Measurements from ENCODE around the gene LDLR.
"Not testable (repeated sequence)": the region's sequence is repeated elsewhere in the genome, so short reads cannot be mapped to it uniquely, and the experiment has no call there.

LDLR gene

DNA sequence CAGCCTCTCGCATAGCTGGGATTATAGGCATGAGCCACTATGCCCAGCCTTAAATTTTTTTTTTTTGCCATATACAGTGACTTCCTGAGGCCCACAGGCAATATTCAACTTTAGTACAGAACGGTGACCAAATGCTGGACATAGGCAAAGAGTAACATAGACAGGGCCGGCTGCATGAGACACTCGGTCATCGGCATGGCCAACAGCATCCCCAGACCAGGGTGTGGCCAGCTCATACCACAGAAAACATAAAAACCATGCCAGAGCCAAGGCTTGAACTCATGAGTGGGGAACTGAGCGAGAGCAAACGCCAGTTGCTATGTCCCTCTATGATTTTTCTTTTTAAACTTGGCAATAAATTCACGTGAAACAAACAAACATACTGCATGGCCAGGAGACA, 91.1 kb downstream of the LDLR start:
- Histone ChIP-seq H3K27me3 (ENCODE audit: control insufficient read depth in 1 of 2, insufficient read depth in 2 of 2, low read length in 2 of 2) (no peaks in the 10 kb centered on the region), H3K4me3 (ENCODE audit: low read depth in 1 of 2, low read length in 2 of 2) (no peak overlapping the region), H3K9me3 (ENCODE audit: low read length) (no peaks in the 10 kb centered on the region), H3K4me1 (ENCODE audit: insufficient read depth, low read length) (peaks cover 43% of the 10 kb centered on the region), H3K27ac (ENCODE audit: low read depth, low read length) (peak overlapping the region; percentile 80), H3K36me3 (ENCODE audit: insufficient read depth, low read length) (peaks cover 64% of the 10 kb centered on the region), H3K9ac (ENCODE audit: low read length) (no peak overlapping the region)

DNA sequence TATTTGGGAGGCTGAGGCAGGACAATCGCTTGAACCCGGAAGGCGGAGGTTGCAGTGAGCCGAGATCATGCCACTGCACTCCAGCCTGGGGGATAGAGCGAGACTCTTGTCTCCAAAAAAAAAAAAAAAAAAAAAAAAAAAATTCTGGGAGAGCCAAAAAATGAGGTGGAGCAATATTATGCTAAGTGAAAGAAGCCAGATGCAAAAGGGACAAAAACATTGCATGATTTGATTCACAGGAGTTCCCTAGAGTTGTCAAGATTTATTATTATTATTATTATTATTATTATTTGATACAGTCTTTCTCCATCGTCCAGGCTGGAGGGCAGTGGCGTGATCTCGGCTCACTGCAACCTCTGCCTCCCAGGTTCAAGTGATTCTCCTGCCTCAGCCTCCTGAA, 91.7 kb downstream of the LDLR start:
- H3K9ac ChIP-seq (ENCODE audit: low read length); H3K4me3 ChIP-seq (ENCODE audit: low read depth in 1 of 2, low read length in 2 of 2); H3K27me3 ChIP-seq (ENCODE audit: control insufficient read depth in 1 of 2, insufficient read depth in 2 of 2, low read length in 2 of 2); H3K9me3 ChIP-seq (ENCODE audit: low read length): not testable (repeated sequence)
- Histone ChIP-seq H3K36me3 (ENCODE audit: insufficient read depth, low read length) (peaks cover 64% of the 10 kb centered on the region), H3K4me1 (ENCODE audit: insufficient read depth, low read length) (peaks cover 48% of the 10 kb centered on the region), H3K27ac (ENCODE audit: low read depth, low read length) (peak overlapping the region; percentile 80)

DNA sequence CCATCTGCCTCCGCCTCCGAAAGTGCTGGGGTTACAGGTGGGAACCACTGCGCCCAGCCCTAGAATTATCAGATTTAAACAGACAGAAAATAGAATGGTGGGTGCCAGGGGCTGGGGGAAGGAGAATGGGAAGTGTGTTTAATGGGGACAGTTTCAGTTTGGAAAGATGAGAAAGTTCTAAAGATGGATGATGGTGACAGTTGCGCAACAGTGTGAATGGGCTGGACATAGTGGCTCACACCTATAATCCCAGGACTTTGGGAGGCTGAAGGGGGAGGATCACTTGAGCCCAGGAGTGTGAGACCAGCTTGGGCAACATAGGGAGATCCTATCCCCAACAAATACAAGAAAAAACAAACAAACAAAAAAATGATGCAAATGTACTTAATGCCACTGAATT, 92.2 kb downstream of the LDLR start:
- Histone ChIP-seq H3K4me1 (ENCODE audit: insufficient read depth, low read length) (peaks cover 53% of the 10 kb centered on the region), H3K9me3 (ENCODE audit: low read length) (no peaks in the 10 kb centered on the region), H3K4me3 (ENCODE audit: low read depth in 1 of 2, low read length in 2 of 2) (no peak overlapping the region), H3K9ac (ENCODE audit: low read length) (no peak overlapping the region), H3K27me3 (ENCODE audit: control insufficient read depth in 1 of 2, insufficient read depth in 2 of 2, low read length in 2 of 2) (no peaks in the 10 kb centered on the region), H3K36me3 (ENCODE audit: insufficient read depth, low read length) (peaks cover 61% of the 10 kb centered on the region), H3K27ac (ENCODE audit: low read depth, low read length) (no peak overlapping the region)

All from muscle layer of colon (tissue), 2 donors.